ENCODE results near the gene PHF21A. TPM values are rescaled to one million over a fixed set of nuclear protein-coding genes. Genes with fewer than 3 reads are reported as not detected.
A peak's percentile ranks its signal among the peaks of the same experiment; 100 is the strongest.

PHF21A gene
- total RNA-seq, 1 donor from 2014 or later = 49.6 TPM

GRCh38 chr11:45924036-45924915, 197.0 kb downstream of the PHF21A start:
- Histone ChIP-seq H3K27ac (no peak overlapping the region), H4K20me1 (ENCODE audit: low read depth) (peaks cover 9% of the 10 kb centered on the region), H3K9ac (no peak overlapping the region), H3K27me3 (peaks cover 10% of the 10 kb centered on the region), H2AFZ (replicated peaks) (no peak overlapping the region), H3F3A (ENCODE audit: low read depth) (peaks cover 36% of the 10 kb centered on the region), H3K36me3 (no peaks in the 10 kb centered on the region), H3K4me3 (no peak overlapping the region), H3K9me3 (ENCODE audit: low read depth) (no peaks in the 10 kb centered on the region), H3K79me2 (ENCODE audit: low read depth) (peaks cover 5% of the 10 kb centered on the region), H3K4me2 (no peak overlapping the region), H3K4me1 (peaks cover 26% of the 10 kb centered on the region)
- Mint-ChIP-seq H3K27me3 (ENCODE audit: insufficient read depth, low read depth) (peaks cover 38% of the 10 kb centered on the region), H3K4me1 (peaks cover 31% of the 10 kb centered on the region), H3K27ac (peak overlapping the region; percentile 40), H3K4me3 (peak overlapping the region; percentile 79), H3K36me3 (no peaks in the 10 kb centered on the region), H3K9me3 (no peaks in the 10 kb centered on the region)
- TF ChIP-seq EZH2 (IDR thresholded peaks at IDR 0.05) (no peak), EZH2phosphoT487 (IDR thresholded peaks at IDR 0.05) (no peak), CTCF (IDR thresholded peaks at IDR 0.05) (no peak)
- peak; percentile 2 for DNase-seq (ENCODE audit: low spot score)

- no peak within 1 kb of the TSS for H3K27ac ChIP-seq
- no peaks in the 10 kb centered on the region for H3K9me3 ChIP-seq (ENCODE audit: low read depth)
- H3K9ac ChIP-seq = no peak within 1 kb of the TSS
- H3K36me3 ChIP-seq = no peaks in the 10 kb centered on the region
- H3K79me2 ChIP-seq (ENCODE audit: low read depth) = peaks cover 5% of the 10 kb centered on the region
- H3K9me3 Mint-ChIP-seq = no peaks in the 10 kb centered on the region
- DNase-seq (ENCODE audit: low spot score) = peak; percentile 89
- H4K20me1 ChIP-seq (ENCODE audit: low read depth) = peaks cover 10% of the 10 kb centered on the region
- H3K4me1 Mint-ChIP-seq = peaks cover 40% of the 10 kb centered on the region
- H3F3A ChIP-seq (ENCODE audit: low read depth) = peaks cover 50% of the 10 kb centered on the region
- peak within 1 kb of the TSS; percentile 80 for H3K4me3 Mint-ChIP-seq
- H3K36me3 Mint-ChIP-seq = no peaks in the 10 kb centered on the region
- TF ChIP-seq CTCF (IDR thresholded peaks at IDR 0.05) (no peak), EZH2 (IDR thresholded peaks at IDR 0.05) (no peak), EZH2phosphoT487 (IDR thresholded peaks at IDR 0.05) (no peak)
- H3K27ac Mint-ChIP-seq = peak within 1 kb of the TSS; percentile 58
- peak within 1 kb of the TSS; percentile 82 for H3K4me2 ChIP-seq
- H3K27me3 Mint-ChIP-seq (ENCODE audit: insufficient read depth, low read depth) = peaks cover 38% of the 10 kb centered on the region
- peaks cover 10% of the 10 kb centered on the region for H3K27me3 ChIP-seq
- H3K4me3 ChIP-seq = peak within 1 kb of the TSS; percentile 61
- H2AFZ ChIP-seq (replicated peaks) = peak within 1 kb of the TSS; percentile 87
- peaks cover 32% of the 10 kb centered on the region for H3K4me1 ChIP-seq
These were observed 198.7 kb downstream of the PHF21A start, which contains the start of gene LARGE2 for GRCh38 chr11:45922425-45923082. LARGE2 (plus strand) TSS chr11:45922656; CDS start chr11:45922883, 227 bp downstream.

- H3K27ac Mint-ChIP-seq = peak overlapping the region; percentile 58
These were observed 199.5 kb downstream of the PHF21A start for GRCh38 chr11:45921561-45922424.

More at GRCh38 chr11:45921561-45922424, 199.5 kb downstream of the PHF21A start:
- no peak overlapping the region for H3K27ac ChIP-seq
- H3K9me3 ChIP-seq (ENCODE audit: low read depth) = no peaks in the 10 kb centered on the region
- peaks cover 54% of the 10 kb centered on the region for H3F3A ChIP-seq (ENCODE audit: low read depth)
- peak; percentile 88 for DNase-seq (ENCODE audit: low spot score)
- peaks cover 36% of the 10 kb centered on the region for H3K4me1 ChIP-seq
- TF ChIP-seq CTCF (IDR thresholded peaks at IDR 0.05) (no peak), EZH2 (IDR thresholded peaks at IDR 0.05) (no peak), EZH2phosphoT487 (IDR thresholded peaks at IDR 0.05) (no peak)
- H3K4me1 Mint-ChIP-seq = peaks cover 43% of the 10 kb centered on the region
- H4K20me1 ChIP-seq (ENCODE audit: low read depth) = peaks cover 17% of the 10 kb centered on the region
- H3K36me3 Mint-ChIP-seq = no peaks in the 10 kb centered on the region
- H3K27me3 Mint-ChIP-seq (ENCODE audit: insufficient read depth, low read depth) = peaks cover 38% of the 10 kb centered on the region
- peak overlapping the region; percentile 61 for H3K4me3 ChIP-seq
- no peak overlapping the region for H3K9ac ChIP-seq
- peaks cover 10% of the 10 kb centered on the region for H3K27me3 ChIP-seq
- H2AFZ ChIP-seq (replicated peaks) = peak overlapping the region; percentile 87
- H3K4me2 ChIP-seq = peak overlapping the region; percentile 82
- H3K79me2 ChIP-seq (ENCODE audit: low read depth) = peaks cover 10% of the 10 kb centered on the region
- H3K9me3 Mint-ChIP-seq = no peaks in the 10 kb centered on the region
- peak overlapping the region; percentile 80 for H3K4me3 Mint-ChIP-seq
- no peaks in the 10 kb centered on the region for H3K36me3 ChIP-seq

All from neural progenitor cell (in vitro differentiated cells).